Spleen (tissue), 11 donors: Measurements from ENCODE around the gene TMEM222. TPM values are rescaled to one million over a fixed set of nuclear protein-coding genes. Genes with fewer than 3 reads are reported as not detected.
A peak's percentile ranks its signal among the peaks of the same experiment; 100 is the strongest.

ENCODE experiments used
- DNase-seq: peaks from one replicate; pipeline ENCODE4 v3.0.0-alpha.2; 2020
- H3K27ac ChIP-seq, 8 donors: fragments of 200-600 bp; sonication (generic) in 7 of 8; 1 replicate in 4 of 8; 2 replicates in 4 of 8; pipeline versions ENCODE4 v1.5.0 to v1.8.0; 2016 to 2021; ENCODE audit warnings: inconsistent platforms in 4 of 8, mild to moderate bottlenecking in 4 of 8, moderate library complexity in 1 of 8
- H3K27me3 ChIP-seq, 7 donors: fragments of 200-600 bp; sonication (generic) in 6 of 7; replicated peaks in 1 of 7; 1 replicate in 4 of 7; 2 replicates in 3 of 7; pipeline versions ENCODE4 v1.5.0 to v1.8.0; 2016 to 2021; ENCODE audit warnings: inconsistent platforms in 3 of 7, mild to moderate bottlenecking in 1 of 7
- H3K36me3 ChIP-seq, 6 donors: fragments of 200-600 bp; sonication (generic) in 5 of 6; 1 replicate in 4 of 6; 2 replicates in 2 of 6; pipeline versions ENCODE4 v1.5.0 to v1.8.0; 2016 to 2021; ENCODE audit warnings: inconsistent platforms in 2 of 6
- H3K4me1 ChIP-seq, 6 donors: fragments of 200-600 bp; sonication (generic) in 5 of 6; 1 replicate in 3 of 6; 2 replicates in 3 of 6; pipeline versions ENCODE4 v1.5.0 to v1.8.0; 2016 to 2021; ENCODE audit warnings: inconsistent platforms in 3 of 6
- H3K4me3 ChIP-seq, 8 donors: fragments of 200-600 bp; sonication (generic) in 7 of 8; 1 replicate in 4 of 8; 2 replicates in 4 of 8; pipeline versions ENCODE4 v1.5.0 to v1.8.0; 2016 to 2021; ENCODE audit warnings: inconsistent platforms in 4 of 8, mild to moderate bottlenecking in 4 of 8, moderate library complexity in 2 of 8
- H3K9me3 ChIP-seq, 8 donors: fragments of 200-600 bp; sonication (generic) in 7 of 8; 1 replicate in 4 of 8; 2 replicates in 4 of 8; pipeline versions ENCODE4 v1.5.0 to v1.8.0; 2016 to 2021; ENCODE audit warnings: inconsistent platforms in 4 of 8
- CTCF ChIP-seq, 11 experiments: fragments of 200-600 bp in 7 of 11; fragments of 450-650 bp in 4 of 11; sonication (generic) in 4 of 11; IDR thresholded peaks in 8 of 11; conservative IDR thresholded peaks in 3 of 11; 1 replicate in 7 of 11; 2 replicates in 4 of 11; pipeline versions ENCODE4 v1.4.0 to v1.8.0; 2016 to 2021; ENCODE audit warnings: antibody characterized with exemption in 11 of 11, inconsistent platforms in 4 of 11, mild to moderate bottlenecking in 1 of 11
- POLR2A ChIP-seq, 3 donors: fragments of 450-650 bp; IDR thresholded peaks; one replicate each; pipeline ENCODE4 v1.5.1; 2017; ENCODE audit warnings: antibody characterized with exemption in 3 of 3, mild to moderate bottlenecking in 1 of 3
- POLR2AphosphoS5 ChIP-seq, 3 donors: sonication (generic); formaldehyde crosslinking; IDR thresholded peaks; one replicate each; pipeline ENCODE4 v1.5.1; 2017; ENCODE audit warnings: antibody characterized with exemption in 3 of 3
- WGBS, 5 donors: extraction: QIAGEN DNeasy Blood & Tissue Kit in 3 of 5; methylation state at CpG; one replicate each; pipeline versions ENCODE4 v1.1.5 to v1.1.7; 2013 to 2018; 5-methylcytosine and 5-hydroxymethylcytosine counted together
- intact Hi-C: fragments of 100-400 bp; cut with DNase I; formaldehyde crosslinking; loops from one replicate; pipeline ENCODE4 v1.15.0; 2023; ENCODE audit warnings: low total_unique reads
- polyA plus RNA-seq, 3 donors: library from polyadenylated mRNA; stranded (reverse); fragments of 200-250 nt; gene quantifications; one replicate each; pipeline ENCODE4 v1.2.1, GENCODE V29; 2013
- total RNA-seq, 7 donors: library from RNA; depleted of rRNA in 3 of 7; stranded (reverse); fragments of >200 nt in 3 of 7; fragmentation: NEBNext Ultra II Directional in 4 of 7; extraction: Animal tissue kit (Norgen Biotek cat#: 25700) in 4 of 7; gene quantifications; one replicate each; pipeline versions ENCODE4 v1.1.0 to v1.2.1, GENCODE V29; 2016 to 2021
- donor health status: healthy with polysubstance abuse.
- donor health status: DM: no; HTN: no; CAD: no; lungs with moderate emphysema.
- donor health status: DM: no; HTN: no; CAD: no.
- donor health status: Bipolar disorder and iron deficiency.
- donor health status: healthy.
- donor health status: DM: no; HTN: no; CAD: no.
- donor health status: DM: yes; HTN: yes; CAD: no.

The TMEM222 gene
- total and polyA plus RNA-seq, 10 donors: 25.4 to 38.9 (median 31.8) TPM

GRCh38 chr1:27380766-27381733 lies 59.1 kb downstream of the TMEM222 start:
- H3K4me3 ChIP-seq: no peak overlapping the region
- no peaks in the 10 kb centered on the region for H3K36me3 ChIP-seq
- H3K27me3 ChIP-seq: peaks cover 0 to 10% (median 0%) of the 10 kb centered on the region in 7 donors
- H3K9me3 ChIP-seq: no peaks in the 10 kb centered on the region
- TF ChIP-seq POLR2A (IDR thresholded peaks at IDR 0.05) (no peak), CTCF (IDR thresholded peaks at IDR 0.05 in 8 of 11, conservative IDR thresholded peaks at IDR 0.05 in 3 of 11) (no peak), POLR2AphosphoS5 (IDR thresholded peaks at IDR 0.05) (no peak)
- intact Hi-C loops: no loop called here
- peaks cover 0 to 30% (median 6%) of the 10 kb centered on the region in 6 donors for H3K4me1 ChIP-seq
- no peak overlapping the region for H3K27ac ChIP-seq
- DNase-seq: no peak
- WGBS, 5 donors: 70 to 85% (median 79%) methylated on average over 10 to 12 of the region's 12 CpGs

GRCh38 chr1:27381969-27382762 lies 60.2 kb downstream of the TMEM222 start:
- H3K36me3 ChIP-seq: no peaks in the 10 kb centered on the region
- H3K4me1 ChIP-seq: peaks cover 0 to 26% (median 6%) of the 10 kb centered on the region in 6 donors
- H3K27ac ChIP-seq: no peak overlapping the region
- H3K9me3 ChIP-seq: no peaks in the 10 kb centered on the region
- H3K27me3 ChIP-seq: peaks cover 0 to 10% (median 0%) of the 10 kb centered on the region in 7 donors
- no peak for DNase-seq
- 80 to 91% (median 85%) methylated on average over 9 to 18 of the region's 18 CpGs for WGBS, 5 donors
- TF ChIP-seq CTCF (IDR thresholded peaks at IDR 0.05 in 8 of 11, conservative IDR thresholded peaks at IDR 0.05 in 3 of 11) (no peak), POLR2A (IDR thresholded peaks at IDR 0.05) (no peak), POLR2AphosphoS5 (IDR thresholded peaks at IDR 0.05) (no peak)
- no peak overlapping the region for H3K4me3 ChIP-seq
- intact Hi-C loops: no loop called here

GRCh38 chr1:27383039-27383605 lies 61.2 kb downstream of the TMEM222 start, which contains the start of gene CD164L2:
TSS of gene CD164L2 (minus strand) at chr1:27383333. CDS start at chr1:27383239, 94 bp downstream.
- Histone ChIP-seq H3K4me1 (peaks cover 0 to 27% (median 6%) of the 10 kb centered on the region in 6 donors), H3K36me3 (no peaks in the 10 kb centered on the region), H3K4me3 (peak within 1 kb of the TSS in 1 of 8 donors; percentile 21), H3K27ac (no peak within 1 kb of the TSS), H3K27me3 (peaks cover 0 to 10% (median 0%) of the 10 kb centered on the region in 7 donors), H3K9me3 (no peaks in the 10 kb centered on the region)
- intact Hi-C loops: no loop called here
- WGBS, 5 donors: 24 to 32% (median 27%) methylated on average over 15 to 43 of the region's 43 CpGs
- TF ChIP-seq CTCF (IDR thresholded peaks at IDR 0.05 in 8 of 11, conservative IDR thresholded peaks at IDR 0.05 in 3 of 11) (no peak), POLR2A (IDR thresholded peaks at IDR 0.05) (no peak), POLR2AphosphoS5 (IDR thresholded peaks at IDR 0.05) (no peak)
- peak; percentile 83 for DNase-seq
